SIG-M5 treated with dmso at 0.1 percent for 504 hours (cell line): ENCODE results near the gene DAD1.

ENCODE experiments used
- DNase-seq: peaks from one replicate; lab custom pipeline; 2025; ENCODE audit not compliant: unreplicated experiment; lab: John Stamatoyannopoulos, UW

The DAD1 gene

DNA sequence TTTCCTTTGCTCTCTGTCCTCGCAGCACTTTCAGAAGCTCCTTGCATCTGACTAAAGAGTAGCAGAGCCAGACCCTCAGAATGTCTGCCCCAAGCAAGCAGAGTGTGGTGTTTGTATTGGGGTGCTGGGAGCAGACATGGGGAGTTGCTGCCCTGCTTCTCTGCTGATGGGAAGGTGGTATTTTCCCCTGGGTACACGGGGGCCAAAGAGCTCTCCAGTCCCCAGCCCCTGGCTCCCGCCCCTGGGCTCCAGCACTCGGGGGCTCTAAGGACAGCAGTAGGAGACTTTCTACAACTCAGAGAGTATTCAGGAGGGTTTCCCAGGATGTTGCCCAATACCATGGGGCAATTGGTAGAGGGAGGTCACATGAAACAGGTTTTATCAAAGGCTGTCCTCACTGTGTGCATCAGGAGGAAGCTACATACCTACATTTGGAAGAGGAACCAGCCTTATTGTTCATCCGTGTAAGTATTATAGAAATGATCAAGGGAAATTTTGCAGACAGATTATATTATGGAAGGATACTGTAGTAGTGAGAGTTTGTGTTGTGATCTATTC is 50.3 kb downstream of the DAD1 start:
- DNase-seq, result peak; percentile 86

DNA sequence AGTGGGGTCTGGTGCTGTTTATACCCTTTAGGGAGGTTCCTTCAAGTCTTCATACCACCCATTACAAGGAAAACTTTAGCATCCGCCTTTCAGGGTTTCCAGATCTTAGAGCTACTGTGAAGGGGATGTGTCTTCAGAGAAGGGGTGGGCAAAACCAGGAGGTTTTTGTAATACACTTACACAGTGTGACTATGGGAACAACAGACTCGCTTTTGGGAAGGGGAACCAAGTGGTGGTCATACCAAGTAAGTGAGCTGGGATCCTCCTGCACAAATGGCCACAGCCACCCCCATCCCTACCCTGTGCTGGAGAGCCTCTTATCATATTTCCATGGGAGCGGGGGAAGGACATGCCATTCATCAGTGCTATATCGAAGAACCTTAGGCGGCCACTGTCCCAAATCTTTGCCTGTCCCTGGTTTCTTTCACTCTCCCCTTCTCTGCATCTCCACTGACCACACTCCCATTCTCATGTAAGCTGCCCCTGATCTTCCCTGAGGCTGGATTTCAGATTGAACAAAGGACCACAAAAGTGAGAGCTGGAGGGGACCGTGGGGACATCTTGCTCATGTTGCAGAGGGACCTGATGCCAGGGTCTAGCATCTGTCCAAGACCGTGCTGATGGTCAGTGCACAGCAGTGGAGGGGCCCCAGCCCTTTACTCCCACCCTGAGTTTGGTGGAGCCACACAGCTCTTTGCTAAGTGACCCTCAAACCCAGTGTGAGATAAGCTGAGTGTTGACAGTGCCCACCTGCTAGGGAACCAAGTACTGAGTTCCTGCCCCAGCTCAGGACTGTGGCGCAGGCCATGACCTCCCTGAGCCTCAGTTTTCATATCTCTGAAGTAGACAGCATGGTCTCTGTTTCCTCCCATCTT is 51.4 kb downstream of the DAD1 start:
- peak; percentile 37 for DNase-seq

DNA sequence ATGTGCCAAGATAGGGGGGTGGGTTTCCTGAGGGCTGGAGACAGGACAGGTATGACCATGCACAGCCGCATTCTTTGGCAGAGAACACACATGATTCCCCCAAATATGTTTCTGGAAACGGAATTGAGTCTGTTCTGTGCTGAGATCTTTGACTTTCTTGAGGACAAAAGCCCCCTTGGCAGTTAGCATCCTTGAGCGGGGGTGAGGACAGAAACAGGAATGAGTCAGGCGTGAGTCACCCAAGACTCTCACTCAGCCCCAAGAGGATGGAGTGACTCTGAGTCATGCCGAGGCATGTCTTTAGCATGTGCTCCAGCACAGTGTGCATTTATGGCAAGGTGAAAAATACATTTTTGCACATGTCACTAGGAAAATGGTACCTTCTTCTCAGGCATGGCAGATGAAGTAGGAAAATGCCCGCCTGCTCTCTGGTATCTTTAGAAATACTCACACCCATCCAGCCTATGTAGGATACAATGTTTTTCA is 52.1 kb downstream of the DAD1 start:
- peak; percentile 84 for DNase-seq

DNA sequence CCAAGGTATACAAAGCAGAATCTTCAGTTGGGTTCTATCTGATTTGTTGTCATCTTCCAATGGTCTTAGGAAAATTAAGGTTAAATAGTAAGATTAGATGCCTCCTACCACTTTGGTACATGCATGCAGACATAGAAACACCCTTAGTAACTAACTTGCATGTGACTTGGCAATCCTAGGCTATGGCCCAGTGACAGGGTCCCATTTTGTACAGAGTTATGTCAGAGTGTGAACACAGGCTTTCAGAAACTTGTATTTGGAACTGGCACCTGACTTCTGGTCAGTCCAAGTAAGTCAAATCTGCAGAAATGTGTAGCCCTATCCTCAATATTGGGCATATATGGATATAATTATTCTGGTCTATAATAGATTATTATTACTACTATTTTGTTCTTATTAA is 53.1 kb downstream of the DAD1 start:
- DNase-seq, result no peak

DNA sequence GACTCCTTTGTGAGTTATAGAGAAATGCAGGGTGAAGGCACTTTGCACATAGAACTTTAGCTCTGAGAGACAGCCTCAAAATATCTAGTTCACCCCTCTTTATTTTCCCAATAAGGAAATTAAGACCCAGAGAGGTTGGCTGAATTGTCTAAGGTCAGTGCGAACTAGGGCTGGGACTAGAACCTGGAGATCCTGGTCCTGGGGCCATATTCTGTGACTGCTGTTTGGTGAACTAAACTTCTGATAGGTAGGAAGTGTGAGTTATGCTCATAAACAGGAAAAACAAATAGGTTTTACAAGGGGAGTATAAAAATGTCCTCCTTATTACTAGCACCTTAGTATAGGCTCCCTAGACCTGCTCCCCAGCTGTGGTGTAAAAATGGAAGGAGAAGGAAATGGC is 53.9 kb downstream of the DAD1 start:
- DNase-seq, result no peak

DNA sequence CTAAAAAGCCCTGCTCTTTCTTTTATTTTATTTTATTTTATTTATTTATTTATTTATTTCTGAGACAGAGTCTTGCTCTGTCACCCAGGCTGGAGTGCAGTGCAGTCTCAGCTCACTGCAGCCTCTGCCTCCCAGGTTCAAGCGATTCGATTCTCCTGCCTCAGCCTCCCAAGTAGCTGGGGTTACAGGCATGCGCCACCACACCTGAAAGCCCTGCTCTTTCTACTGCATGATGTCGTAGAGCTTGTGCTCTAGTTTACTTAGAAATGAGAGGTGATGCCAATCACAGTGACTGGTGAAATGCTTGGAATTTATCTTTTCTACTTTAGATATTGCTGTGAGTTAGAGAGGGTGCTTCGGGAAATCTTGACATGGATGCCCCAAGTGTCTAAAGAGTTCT is 54.5 kb downstream of the DAD1 start:
- no peak for DNase-seq

DNA sequence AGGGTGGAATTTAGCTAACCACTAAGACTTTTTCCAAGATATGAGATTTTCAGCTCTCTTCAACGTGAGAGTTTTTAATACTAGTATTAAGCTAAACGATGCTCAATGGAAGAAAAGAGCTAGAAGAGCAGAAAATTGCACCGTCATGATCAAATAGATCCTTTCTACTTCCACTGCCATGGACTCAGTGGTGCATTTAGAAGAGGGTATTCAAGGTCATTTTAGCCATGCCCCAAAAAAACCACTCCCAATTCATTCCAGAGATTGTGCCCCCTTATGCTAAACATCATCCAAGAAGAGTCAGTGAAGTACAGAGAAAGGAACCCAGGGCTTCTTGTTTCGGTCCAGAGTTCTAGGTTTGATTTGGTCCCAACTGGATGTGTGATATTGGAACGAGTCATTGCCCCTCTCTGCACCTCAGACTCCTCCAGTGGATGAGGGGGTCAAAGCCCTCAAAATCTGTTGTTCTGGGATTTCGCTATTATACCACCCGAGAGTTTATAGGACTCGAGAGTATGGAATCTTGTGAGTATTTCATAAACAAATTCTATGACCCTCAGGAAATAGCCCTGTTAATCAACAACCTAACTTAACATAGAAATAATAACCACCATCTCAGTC is 55.2 kb downstream of the DAD1 start:
- DNase-seq, result no peak

DNA sequence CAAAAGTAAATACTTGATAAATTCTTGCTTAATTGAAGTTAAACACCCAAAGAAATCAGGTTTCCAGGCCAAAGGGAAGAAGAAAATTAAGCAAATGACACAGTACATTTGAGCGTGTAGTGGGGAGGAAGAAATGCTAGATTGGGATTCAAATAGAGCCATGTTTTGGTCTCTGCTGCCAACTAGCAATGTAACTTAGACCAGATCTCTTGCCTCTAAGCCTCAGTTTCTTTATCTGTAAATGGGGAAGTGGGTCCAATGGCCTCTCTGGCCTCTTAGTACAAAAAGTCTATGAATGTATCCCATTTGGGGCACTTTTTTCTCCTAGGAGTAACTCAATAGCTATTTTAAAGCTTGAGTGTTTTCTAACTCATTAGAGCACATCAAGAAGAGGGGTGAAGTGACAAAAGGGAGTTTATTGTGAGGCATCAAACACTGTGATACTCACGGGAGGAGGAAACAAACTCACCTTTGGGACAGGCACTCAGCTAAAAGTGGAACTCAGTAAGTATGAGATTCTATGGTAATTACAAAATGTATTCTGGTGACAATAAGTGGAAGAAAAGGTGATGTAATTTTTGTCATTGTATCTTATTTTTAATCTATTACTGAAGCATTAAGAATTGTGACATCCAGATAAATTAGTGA is 55.8 kb downstream of the DAD1 start:
- DNase-seq, result no peak

DNA sequence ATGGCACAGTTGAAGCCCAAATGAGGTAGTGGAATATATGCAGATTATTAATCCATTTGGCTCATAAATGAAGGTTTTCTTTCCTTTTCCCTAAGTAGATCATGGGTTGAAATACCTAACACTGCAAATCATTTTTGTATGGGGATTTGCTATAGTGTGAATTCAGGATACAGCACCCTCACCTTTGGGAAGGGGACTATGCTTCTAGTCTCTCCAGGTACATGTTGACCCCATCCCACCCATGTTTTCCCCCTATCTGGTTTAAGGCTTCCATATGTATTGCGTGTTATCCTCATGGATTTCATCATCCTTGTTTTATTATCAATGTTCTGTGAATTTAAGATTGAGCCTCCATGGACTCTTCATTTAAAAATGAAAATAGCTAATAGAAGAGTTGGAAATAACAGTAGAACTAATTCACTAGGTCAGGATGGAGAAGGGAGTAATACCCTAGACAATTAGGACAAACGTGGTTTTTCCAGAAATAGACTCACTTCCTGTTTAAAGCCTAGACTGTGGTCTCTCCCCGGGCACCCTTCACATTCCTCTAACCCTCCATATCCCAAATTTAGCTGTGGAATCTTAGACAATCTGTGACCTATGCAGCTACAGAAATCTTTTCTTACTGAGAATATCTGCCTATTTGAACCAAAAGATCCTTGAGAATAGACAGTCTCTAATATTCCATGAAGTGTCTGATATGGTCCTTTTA is 56.5 kb downstream of the DAD1 start:
- DNase-seq, result no peak

DNA sequence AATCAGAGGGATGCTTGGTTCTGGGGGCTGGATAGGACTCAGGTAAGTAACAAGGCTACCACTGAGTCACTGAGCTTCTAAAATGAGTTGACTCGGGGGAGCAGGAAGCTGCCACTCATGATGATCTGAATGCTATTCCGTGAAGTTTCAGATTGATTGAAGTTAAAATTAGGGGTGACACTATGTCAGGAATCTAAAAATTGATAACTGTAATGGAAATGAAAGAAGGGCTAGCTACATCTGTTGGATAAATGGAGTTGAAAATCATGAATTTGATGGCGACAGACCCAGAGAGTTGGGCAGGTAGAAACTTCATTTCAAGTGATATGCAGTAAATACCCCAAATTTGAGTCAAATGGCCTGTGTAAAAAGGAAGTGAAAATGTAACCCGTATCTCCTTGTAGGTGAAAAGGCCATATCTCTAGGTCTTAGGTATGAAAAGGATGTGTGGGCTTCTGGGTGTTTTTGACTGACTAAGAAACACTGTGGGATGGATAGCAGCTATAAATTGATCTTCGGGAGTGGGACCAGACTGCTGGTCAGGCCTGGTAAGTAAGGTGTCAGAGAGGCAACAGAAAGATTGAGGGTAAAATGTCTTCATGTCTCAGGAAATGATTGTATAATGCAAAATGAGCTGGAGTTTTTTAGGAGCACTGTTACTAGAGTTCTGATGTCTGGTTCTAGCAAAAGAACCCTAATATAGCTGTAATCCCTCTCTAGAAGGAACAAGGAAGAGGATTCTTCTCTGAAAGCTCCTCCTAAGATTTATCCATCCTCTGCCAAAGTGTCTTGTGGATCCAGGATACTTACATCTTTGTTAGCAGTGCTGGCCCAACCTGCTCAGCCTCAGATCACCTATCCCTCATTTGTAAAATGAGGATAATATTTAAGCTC is 57.3 kb downstream of the DAD1 start:
- no peak for DNase-seq

DNA sequence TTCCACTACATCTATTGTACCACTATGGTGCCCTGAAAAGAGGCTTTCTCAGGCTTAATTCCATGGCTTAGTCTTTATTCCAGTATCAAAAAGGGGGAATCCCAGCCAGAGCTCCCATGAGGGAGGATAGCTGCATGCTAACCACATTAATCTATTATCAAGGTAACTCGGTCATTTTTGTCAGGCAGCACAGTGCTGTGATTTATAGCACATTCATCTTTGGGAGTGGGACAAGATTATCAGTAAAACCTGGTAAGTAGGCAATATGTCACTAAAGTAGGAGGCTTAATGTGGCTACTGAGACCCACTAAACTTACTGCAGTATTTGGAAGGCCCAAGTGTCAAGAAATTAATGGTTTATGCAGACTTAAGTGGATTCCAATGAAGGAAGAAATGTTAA is 58.9 kb downstream of the DAD1 start:
- no peak for DNase-seq

DNA sequence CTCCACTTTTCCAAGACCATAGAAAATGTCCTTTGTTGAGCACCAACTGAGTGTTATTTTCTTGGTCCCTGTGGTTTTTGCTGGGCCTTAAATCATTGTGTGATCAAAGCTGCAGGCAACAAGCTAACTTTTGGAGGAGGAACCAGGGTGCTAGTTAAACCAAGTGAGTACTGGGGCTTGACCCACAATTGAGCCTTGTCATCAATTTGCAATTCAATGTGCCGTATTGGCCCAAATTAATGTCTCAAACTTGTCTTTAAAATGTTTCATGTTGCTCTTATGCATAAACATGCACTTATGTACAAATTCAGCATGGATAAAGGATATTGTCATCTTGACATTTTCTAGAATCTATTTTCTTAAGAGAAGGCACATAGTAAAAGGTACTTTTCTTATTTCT is 62.3 kb downstream of the DAD1 start:
- DNase-seq, result no peak

DNA sequence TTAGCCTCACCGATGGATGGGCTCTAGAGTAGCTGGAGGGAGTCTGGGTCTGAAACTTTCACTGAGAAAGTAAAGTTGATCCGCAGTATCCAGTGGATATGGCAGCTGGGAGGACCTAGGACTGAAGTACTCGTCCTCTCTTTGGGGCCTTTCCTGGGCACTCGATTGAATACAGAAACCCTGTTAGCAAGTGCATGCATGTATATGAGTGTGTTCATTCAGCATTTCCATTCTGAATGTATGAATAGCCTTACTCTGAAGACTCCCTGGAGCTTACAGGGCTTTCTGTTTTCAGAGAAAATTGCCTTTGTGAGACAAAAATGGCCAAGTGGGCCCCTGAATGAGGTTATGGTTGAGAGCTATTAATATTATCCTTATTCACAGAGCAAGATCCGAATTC is 62.8 kb downstream of the DAD1 start:
- no peak for DNase-seq

DNA sequence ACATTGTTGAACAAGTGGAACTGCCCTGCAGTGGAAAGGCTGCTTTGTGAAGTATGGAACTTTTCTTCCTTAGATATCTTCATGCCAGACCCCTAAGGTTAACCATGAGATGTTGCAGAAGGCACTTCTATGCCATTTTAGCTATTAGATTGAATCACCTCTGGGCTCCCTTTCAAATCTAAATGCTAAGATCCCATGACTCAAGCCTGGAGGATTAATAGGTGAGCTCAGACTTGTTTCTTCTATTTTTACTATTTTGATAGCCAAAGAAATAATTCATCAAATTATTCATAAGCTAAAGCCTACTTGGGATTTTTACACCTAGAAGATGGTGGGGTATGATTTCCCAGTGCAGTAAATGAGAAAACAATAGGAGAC is 64.3 kb downstream of the DAD1 start:
- no peak for DNase-seq

DNA sequence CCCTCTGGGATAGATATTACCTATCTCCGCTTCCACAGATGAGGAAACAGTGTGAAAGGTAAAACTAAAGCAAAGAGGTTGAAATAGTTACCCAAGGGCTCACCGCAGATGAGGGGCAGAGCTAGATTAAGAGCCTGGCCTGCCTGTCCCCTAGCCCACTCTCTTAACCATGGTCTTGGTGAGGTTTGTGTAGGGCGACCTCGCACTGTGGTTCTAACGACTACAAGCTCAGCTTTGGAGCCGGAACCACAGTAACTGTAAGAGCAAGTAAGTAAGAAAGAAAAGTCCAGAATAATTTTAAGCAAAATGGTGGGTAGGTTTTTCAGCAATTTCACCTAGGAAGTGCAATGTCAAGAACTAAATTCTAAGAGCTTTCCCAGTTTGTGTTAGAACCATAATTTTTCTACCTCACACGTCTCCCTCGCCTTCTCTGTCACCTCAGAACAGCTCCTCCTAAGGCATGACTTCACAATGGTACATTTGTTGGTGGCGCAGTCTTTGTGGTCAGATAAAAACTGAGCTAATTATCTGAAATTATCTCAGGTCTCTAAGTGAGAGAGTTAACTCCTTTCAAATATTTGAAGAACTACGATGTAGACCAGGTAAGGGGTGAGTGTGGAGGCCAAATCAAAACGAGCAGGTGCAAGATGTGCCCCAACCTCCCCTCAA is 64.8 kb downstream of the DAD1 start:
- DNase-seq, result no peak

DNA sequence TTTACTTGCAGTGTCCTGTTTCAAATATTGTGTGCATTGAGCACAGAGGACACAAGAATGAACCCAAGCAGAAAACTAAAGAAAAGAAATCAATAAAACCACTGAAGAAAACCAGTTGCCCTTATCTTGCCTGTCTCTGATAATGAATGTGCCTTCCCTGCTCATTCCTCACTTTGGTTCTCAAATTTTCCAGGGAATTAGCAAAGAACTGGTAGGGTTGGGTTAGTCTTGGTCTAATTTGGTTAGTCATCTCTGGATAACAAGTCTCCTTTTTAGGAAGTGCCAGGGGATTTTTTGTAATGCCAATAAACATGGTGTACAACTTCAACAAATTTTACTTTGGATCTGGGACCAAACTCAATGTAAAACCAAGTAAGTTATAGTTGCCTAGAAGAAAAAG is 65.7 kb downstream of the DAD1 start:
- DNase-seq, result no peak

DNA sequence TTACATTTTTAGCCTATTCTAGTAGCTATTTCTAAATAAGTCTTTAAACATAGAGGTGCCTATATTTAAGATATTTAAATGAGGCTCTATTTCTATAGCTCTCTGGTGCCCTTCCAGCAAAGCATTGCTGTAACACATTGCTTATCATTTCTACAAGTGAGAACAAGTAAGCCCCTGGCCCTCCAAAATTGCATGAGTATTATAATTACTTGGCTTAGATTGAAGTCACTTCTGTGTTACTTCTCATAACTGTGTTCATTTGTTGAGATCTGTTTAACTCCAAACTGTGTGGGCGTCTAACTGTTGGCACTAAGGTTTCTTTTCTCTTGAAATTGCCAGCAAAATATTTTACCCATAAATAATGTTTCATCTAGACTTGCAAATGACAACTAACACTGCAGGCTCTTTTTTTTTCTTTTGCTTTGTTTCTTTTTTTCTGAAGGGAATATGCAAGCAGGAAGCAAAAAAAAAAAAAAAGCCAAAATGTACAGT is 66.5 kb downstream of the DAD1 start:
- DNase-seq, result no peak

DNA sequence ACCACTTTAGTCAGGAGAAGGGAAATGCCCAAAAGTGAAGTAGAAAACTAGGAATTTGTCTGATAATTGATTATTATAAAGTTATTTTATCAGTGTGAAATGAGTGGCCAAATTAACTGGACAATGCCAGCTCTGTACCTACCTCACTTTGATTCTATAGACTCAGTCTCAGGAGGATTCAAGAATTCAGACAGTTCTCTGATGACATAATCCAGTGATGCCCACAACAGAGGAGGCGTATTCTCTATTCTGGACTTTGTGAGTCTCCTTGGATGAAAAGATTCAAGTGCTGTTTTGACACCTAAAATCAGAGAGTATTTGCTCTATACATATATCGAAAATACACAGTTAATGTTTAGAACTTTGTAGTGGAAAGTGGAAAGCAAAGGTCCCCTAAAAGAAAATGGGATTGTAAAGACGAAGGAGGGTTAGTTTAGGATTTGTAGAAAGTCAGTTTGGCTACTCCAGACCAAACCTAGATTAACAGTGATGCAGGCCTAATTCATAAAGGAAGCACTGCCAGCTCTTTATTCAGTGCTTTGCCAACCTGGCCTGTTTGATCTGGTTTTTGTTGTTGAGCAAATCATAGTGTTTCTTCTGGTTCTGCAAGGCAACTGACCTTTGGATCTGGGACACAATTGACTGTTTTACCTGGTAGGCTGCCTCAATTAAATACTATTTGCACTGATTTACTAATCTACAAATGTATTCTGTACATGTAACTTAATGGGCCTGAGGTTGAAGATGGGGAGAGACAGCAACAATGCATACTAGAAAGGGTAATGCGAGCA is 67.4 kb downstream of the DAD1 start:
- no peak for DNase-seq

DNA sequence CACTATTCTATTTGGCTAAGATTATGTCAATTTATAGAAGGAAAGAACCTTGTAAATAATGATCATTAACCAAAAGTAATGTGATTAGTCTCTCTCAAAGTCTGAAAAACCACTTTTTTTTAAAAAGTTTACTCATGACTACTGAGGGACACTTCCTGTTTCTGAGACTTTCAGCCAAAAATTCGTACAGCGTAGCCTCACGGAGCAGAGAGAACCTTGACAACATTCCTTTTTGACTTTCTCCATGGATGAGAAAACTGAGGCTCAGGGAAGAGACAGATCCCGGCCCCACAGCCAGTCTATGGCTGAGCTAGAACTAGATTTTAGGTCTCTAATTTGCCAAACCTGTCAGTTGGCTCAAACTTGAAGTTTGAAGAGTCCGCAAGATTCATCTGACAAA is 68.2 kb downstream of the DAD1 start:
- DNase-seq, result no peak
